ENCODE data around the gene MUCL3.

DNA sequence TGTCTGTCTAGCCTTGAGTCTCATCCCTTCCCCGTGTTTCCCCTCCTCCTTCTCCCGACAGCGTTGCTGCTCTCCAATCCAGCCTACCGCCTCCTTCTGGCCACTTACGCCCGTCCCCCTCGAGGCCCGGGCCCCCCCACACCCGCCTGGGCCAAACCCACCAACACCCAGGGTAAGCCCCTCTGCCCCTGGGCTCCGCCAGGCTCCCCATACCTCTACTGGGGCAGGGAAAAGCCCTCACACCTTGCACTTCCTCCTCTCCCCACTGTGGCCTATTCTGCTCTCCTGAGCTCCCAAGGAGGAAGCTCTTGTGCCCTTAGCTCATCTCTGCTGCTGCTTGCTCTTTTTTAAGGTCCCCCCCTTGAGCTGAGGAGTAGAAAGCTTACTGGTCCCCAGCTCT lies 45.4 kb upstream of the MUCL3 start:
- TF ChIP-seq, protein P1, sequence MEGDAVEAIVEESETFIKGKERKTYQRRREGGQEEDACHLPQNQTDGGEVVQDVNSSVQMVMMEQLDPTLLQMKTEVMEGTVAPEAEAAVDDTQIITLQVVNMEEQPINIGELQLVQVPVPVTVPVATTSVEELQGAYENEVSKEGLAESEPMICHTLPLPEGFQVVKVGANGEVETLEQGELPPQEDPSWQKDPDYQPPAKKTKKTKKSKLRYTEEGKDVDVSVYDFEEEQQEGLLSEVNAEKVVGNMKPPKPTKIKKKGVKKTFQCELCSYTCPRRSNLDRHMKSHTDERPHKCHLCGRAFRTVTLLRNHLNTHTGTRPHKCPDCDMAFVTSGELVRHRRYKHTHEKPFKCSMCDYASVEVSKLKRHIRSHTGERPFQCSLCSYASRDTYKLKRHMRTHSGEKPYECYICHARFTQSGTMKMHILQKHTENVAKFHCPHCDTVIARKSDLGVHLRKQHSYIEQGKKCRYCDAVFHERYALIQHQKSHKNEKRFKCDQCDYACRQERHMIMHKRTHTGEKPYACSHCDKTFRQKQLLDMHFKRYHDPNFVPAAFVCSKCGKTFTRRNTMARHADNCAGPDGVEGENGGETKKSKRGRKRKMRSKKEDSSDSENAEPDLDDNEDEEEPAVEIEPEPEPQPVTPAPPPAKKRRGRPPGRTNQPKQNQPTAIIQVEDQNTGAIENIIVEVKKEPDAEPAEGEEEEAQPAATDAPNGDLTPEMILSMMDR (conservative IDR thresholded peaks at IDR 0.05; ENCODE audit: low read length), result no peak
- no peak for TF ChIP-seq EZH2phosphoT487 (IDR thresholded peaks at IDR 0.05; ENCODE audit: borderline replicate concordance, low read depth, low read length)

Data from OCI-LY7 (cell line).